Mesothelial cell of epicardium (in vitro differentiated cells): ENCODE measurements around the gene HESX1. TPM values are rescaled to one million over a fixed set of nuclear protein-coding genes. Genes with fewer than 3 reads are reported as not detected.

Experiments used
- DNase-seq, 2 experiments: peaks; one replicate each; pipeline ENCODE4 v3.0.0; 2021; ENCODE audit warnings: low spot score in 2 of 2; ENCODE audit not compliant: unreplicated experiment in 2 of 2
- H3K27ac Mint-ChIP-seq: 2 replicates; pipeline ENCODE4 v1.8.0; 2021; ENCODE audit warnings: mixed read lengths
- H3K27me3 Mint-ChIP-seq: 2 replicates; pipeline ENCODE4 v1.8.0; 2021; ENCODE audit warnings: low read depth, mixed read lengths
- H3K36me3 Mint-ChIP-seq: 2 replicates; pipeline ENCODE4 v1.8.0; 2021; ENCODE audit warnings: mixed read lengths
- H3K4me1 Mint-ChIP-seq: 2 replicates; pipeline ENCODE4 v1.8.0; 2021; ENCODE audit warnings: mixed read lengths
- H3K4me3 Mint-ChIP-seq: 2 replicates; pipeline ENCODE4 v1.8.0; 2021; ENCODE audit warnings: mild to moderate bottlenecking, moderate library complexity, mixed read lengths
- H3K9me3 Mint-ChIP-seq: 2 replicates; pipeline ENCODE4 v1.8.0; 2021; ENCODE audit warnings: mixed read lengths
- CTCF ChIP-seq: fragments of 200-600 bp; sonication (generic); IDR thresholded peaks from one replicate; pipeline ENCODE4 v1.5.0; 2021; ENCODE audit warnings: antibody characterized with exemption; ENCODE audit not compliant: unreplicated experiment
- total RNA-seq: library from RNA; stranded (reverse); gene quantifications from 3 replicates; pipeline ENCODE4 v1.2.1, GENCODE V29; 2021

HESX1 gene
- total RNA-seq: 1.5 to 2.4 TPM (median 1.7 TPM) in 3 replicates

- Mint-ChIP-seq H3K27ac (no peak within 1 kb of the TSS), H3K36me3 (no peaks in the 10 kb centered on the region), H3K9me3 (no peaks in the 10 kb centered on the region), H3K4me1 (peaks cover 1% of the 10 kb centered on the region), H3K27me3 (no peaks in the 10 kb centered on the region), H3K4me3 (no peak within 1 kb of the TSS)
- TF ChIP-seq CTCF: no peak
- DNase-seq: no peak
These were observed at the start of gene HESX1 for GRCh38 chr3:57199895-57200297. Gene HESX1 (minus strand): TSS chr3:57199978. CDS start chr3:57199918, 60 bp downstream.

- H3K4me1 Mint-ChIP-seq: no peaks in the 10 kb centered on the region
- TF ChIP-seq CTCF: no peak
- H3K36me3 Mint-ChIP-seq: peaks cover 46% of the 10 kb centered on the region
- DNase-seq: no peak
- H3K27me3 Mint-ChIP-seq: no peaks in the 10 kb centered on the region
- H3K4me3 Mint-ChIP-seq: no peak overlapping the region
- no peak overlapping the region for H3K27ac Mint-ChIP-seq
- no peaks in the 10 kb centered on the region for H3K9me3 Mint-ChIP-seq
These were observed 45.2 kb upstream of the HESX1 start for GRCh38 chr3:57244946-57245345.

- Mint-ChIP-seq H3K4me1 (peaks cover 5% of the 10 kb centered on the region), H3K27ac (no peak overlapping the region), H3K4me3 (no peak overlapping the region), H3K36me3 (peaks cover 14% of the 10 kb centered on the region), H3K27me3 (no peaks in the 10 kb centered on the region), H3K9me3 (no peaks in the 10 kb centered on the region)
- no peak for TF ChIP-seq CTCF
- no peak for DNase-seq
These were observed 35.1 kb upstream of the HESX1 start for GRCh38 chr3:57234613-57235575.

GRCh38 chr3:57233799-57234198 is 34.0 kb upstream of the HESX1 start:
- peaks cover 11% of the 10 kb centered on the region for H3K4me1 Mint-ChIP-seq
- no peak for TF ChIP-seq CTCF
- no peak for DNase-seq
- no peaks in the 10 kb centered on the region for H3K9me3 Mint-ChIP-seq
- H3K27me3 Mint-ChIP-seq: no peaks in the 10 kb centered on the region
- H3K4me3 Mint-ChIP-seq: no peak overlapping the region
- no peak overlapping the region for H3K27ac Mint-ChIP-seq
- peaks cover 7% of the 10 kb centered on the region for H3K36me3 Mint-ChIP-seq

- H3K27me3 Mint-ChIP-seq: no peaks in the 10 kb centered on the region
- H3K27ac Mint-ChIP-seq: no peak overlapping the region
- peaks cover 25% of the 10 kb centered on the region for H3K4me1 Mint-ChIP-seq
- H3K36me3 Mint-ChIP-seq: no peaks in the 10 kb centered on the region
- no peak for TF ChIP-seq CTCF
- H3K4me3 Mint-ChIP-seq: no peak overlapping the region
- no peaks in the 10 kb centered on the region for H3K9me3 Mint-ChIP-seq
- DNase-seq: no peak
These were observed 30.2 kb upstream of the HESX1 start for GRCh38 chr3:57230006-57230405.
